GM13976 (cell line): Measurements from ENCODE around the gene CEACAM7.

ENCODE experiments used
- DNase-seq: peaks from one replicate; pipeline ENCODE4 v3.0.0; 2012; ENCODE audit warnings: low spot score
- in situ Hi-C: fragments of 300-500 bp; cut with MboI; formaldehyde crosslinking; loops from one replicate; pipeline ENCODE4 v1.12.0; 2022; ENCODE audit warnings: low sequenced_read_pairs, mixed read lengths, inconsistent platforms; ENCODE audit not compliant: unreplicated experiment
- TF ChIP-seq, protein P1 (sequence below): IDR thresholded peaks from 2 replicates; pipeline ENCODE4 v1.5.1; 2012; ENCODE audit warnings: borderline replicate concordance, mild to moderate bottlenecking; ENCODE audit not compliant: insufficient read depth; ENCODE audit errors: extremely low read depth, missing control alignments, control extremely low read depth

CEACAM7 gene

DNA sequence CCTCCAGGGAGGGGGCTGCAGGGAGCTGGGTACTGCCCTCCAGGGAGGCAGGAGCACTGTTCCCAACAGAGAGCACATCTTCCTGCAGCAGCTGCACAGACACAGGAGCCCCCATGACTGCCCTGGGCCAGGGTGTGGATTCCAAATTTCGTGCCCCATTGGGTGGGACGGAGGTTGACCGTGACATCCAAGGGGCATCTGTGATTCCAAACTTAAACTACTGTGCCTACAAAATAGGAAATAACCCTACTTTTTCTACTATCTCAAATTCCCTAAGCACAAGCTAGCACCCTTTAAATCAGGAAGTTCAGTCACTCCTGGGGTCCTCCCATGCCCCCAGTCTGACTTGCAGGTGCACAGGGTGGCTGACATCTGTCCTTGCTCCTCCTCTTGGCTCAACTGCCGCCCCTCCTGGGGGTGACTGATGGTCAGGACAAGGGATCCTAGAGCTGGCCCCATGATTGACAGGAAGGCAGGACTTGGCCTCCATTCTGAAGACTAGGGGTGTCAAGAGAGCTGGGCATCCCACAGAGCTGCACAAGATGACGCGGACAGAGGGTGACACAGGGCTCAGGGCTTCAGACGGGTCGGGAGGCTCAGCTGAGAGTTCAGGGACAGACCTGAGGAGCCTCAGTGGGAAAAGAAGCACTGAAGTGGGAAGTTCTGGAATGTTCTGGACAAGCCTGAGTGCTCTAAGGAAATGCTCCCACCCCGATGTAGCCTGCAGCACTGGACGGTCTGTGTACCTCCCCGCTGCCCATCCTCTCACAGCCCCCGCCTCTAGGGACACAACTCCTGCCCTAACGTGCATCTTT lies 12.5 kb upstream of the CEACAM7 start:
- TF ChIP-seq, protein P1, sequence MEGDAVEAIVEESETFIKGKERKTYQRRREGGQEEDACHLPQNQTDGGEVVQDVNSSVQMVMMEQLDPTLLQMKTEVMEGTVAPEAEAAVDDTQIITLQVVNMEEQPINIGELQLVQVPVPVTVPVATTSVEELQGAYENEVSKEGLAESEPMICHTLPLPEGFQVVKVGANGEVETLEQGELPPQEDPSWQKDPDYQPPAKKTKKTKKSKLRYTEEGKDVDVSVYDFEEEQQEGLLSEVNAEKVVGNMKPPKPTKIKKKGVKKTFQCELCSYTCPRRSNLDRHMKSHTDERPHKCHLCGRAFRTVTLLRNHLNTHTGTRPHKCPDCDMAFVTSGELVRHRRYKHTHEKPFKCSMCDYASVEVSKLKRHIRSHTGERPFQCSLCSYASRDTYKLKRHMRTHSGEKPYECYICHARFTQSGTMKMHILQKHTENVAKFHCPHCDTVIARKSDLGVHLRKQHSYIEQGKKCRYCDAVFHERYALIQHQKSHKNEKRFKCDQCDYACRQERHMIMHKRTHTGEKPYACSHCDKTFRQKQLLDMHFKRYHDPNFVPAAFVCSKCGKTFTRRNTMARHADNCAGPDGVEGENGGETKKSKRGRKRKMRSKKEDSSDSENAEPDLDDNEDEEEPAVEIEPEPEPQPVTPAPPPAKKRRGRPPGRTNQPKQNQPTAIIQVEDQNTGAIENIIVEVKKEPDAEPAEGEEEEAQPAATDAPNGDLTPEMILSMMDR = no peak
- DNase-seq = no peak
- in situ Hi-C loops = no loop called here

DNA sequence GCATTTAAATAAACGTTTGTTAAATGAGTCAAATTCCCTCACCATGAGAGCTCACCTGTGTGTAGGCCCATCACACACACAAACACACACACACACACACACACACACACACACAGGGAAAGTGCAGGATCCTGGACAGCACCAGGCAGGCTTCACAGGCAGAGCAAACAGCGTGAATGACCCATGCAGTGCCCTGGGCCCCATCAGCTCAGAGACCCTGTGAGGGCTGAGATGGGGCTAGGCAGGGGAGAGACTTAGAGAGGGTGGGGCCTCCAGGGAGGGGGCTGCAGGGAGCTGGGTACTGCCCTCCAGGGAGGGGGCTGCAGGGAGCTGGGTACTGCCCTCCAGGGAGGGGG lies 11.9 kb upstream of the CEACAM7 start:
- no peak for DNase-seq
- TF ChIP-seq, protein P1 = no peak
- in situ Hi-C loops = no loop called here

DNA sequence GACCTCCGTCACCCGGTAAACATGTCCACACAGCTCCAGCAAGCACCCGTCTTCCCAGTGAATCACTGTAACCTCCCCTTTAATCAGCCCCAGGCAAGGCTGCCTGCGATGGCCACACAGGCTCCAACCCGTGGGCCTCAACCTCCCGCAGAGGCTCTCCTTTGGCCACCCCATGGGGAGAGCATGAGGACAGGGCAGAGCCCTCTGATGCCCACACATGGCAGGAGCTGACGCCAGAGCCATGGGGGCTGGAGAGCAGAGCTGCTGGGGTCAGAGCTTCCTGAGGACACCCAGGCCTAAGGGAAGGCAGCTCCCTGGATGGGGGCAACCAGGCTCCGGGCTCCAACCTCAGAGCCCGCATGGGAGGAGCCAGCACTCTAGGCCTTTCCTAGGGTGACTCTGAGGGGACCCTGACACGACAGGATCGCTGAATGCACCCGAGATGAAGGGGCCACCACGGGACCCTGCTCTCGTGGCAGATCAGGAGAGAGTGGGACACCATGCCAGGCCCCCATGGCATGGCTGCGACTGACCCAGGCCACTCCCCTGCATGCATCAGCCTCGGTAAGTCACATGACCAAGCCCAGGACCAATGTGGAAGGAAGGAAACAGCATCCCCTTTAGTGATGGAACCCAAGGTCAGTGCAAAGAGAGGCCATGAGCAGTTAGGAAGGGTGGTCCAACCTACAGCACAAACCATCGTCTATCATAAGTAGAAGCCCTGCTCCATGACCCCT lies 11.3 kb upstream of the CEACAM7 start:
- TF ChIP-seq, protein P1 = no peak
- in situ Hi-C loops = no loop called here
- DNase-seq = no peak

DNA sequence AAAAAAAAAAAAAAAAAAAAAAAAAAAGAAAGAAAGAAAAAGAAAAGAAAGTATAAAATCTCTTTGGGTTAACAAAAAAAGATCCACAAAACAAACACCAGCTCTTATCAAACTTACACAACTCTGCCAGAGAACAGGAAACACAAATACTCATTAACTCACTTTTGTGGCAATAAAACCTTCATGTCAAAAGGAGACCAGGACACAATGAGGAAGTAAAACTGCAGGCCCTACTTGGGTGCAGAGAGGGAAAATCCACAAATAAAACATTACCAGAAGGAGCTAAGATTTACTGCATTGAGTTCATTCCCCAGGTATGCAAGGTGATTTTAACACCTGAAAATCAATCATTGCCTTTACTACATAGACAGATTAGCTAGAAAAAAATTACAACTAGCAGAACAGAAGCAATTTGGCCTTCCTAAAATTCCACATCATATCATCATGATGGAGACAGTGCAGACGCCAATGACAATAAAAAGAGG lies 10.7 kb upstream of the CEACAM7 start:
- in situ Hi-C loops = no loop called here
- DNase-seq = no peak
- TF ChIP-seq, protein P1 = no peak

DNA sequence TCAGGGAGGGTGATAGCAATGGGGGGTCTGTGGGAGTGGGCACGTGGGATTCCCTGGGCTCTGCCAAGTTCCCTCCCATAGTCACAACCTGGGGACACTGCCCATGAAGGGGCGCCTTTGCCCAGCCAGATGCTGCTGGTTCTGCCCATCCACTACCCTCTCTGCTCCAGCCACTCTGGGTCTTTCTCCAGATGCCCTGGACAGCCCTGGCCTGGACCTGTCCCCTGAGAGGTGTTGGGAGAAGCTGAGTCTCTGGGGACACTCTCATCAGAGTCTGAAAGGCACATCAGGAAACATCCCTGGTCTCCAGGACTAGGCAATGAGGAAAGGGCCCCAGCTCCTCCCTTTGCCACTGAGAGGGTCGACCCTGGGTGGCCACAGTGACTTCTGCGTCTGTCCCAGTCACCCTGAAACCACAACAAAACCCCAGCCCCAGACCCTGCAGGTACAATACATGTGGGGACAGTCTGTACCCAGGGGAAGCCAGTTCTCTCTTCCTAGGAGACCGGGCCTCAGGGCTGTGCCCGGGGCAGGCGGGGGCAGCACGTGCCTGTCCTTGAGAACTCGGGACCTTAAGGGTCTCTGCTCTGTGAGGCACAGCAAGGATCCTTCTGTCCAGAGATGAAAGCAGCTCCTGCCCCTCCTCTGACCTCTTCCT lies 9.3 kb upstream of the CEACAM7 start:
- in situ Hi-C loops = no loop called here
- TF ChIP-seq, protein P1 = no peak
- no peak for DNase-seq

DNA sequence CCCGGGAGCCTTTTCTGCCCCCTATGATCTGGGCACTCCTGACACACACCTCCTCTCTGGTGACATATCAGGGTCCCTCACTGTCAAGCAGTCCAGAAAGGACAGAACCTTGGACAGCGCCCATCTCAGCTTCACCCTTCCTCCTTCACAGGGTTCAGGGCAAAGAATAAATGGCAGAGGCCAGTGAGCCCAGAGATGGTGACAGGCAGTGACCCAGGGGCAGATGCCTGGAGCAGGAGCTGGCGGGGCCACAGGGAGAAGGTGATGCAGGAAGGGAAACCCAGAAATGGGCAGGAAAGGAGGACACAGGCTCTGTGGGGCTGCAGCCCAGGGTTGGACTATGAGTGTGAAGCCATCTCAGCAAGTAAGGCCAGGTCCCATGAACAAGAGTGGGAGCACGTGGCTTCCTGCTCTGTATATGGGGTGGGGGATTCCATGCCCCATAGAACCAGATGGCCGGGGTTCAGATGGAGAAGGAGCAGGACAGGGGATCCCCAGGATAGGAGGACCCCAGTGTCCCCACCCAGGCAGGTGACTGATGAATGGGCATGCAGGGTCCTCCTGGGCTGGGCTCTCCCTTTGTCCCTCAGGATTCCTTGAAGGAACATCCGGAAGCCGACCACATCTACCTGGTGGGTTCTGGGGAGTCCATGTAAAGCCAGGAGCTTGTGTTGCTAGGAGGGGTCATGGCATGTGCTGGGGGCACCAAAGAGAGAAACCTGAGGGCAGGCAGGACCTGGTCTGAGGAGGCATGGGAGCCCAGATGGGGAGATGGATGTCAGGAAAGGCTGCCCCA lies 8.5 kb upstream of the CEACAM7 start:
- no peak for DNase-seq
- in situ Hi-C loops = no loop called here
- TF ChIP-seq, protein P1 = no peak
